Measurements from ENCODE around the gene SPI1.
"Not testable (repeated sequence)": the region's sequence is repeated elsewhere in the genome, so short reads cannot be mapped to it uniquely, and the experiment has no call there.

Gene SPI1

DNA sequence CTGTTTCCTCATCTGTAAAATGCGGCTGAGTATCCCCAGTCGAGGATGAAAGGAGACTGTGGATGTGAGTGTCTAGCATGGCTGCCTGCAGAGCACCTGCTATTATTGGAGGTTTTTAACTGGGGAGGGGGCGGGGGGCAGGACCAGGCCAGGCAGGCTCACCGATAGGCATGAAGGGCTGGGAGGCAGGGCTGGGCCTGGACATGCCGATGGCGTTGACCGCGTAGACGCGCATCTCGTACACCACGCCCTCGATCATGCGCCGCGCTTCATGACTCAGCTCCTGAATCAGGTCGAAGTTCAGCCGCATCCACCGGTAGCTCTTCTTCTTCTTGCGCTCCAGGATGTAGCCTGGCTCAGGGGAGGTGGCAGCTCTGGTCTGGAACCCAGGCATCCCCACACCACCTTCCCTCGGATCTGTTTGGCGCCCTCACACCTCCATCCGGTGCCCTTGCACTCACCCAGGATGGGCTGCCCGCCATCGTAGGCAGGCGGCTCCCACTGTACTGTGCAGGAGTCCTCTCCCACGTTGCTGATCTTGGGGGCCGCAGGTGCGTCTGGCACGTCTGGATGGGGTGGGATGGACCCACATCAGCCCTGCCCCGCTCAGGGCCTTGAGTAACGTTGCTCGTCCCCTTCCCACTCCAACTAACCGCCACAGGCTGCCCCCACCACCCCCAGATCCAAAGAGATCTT is 41.0 kb downstream of the SPI1 start:
- Histone ChIP-seq H3K4ac (ENCODE audit: low read length) (no peak overlapping the region), H3K14ac (ENCODE audit: low read length) (peak overlapping the region; percentile 94), H3K4me1 (ENCODE audit: control insufficient read depth in 2 of 2, insufficient read depth in 1 of 2, low read depth in 1 of 2, low read length in 2 of 2) (no peaks in the 10 kb centered on the region), H3K27ac (replicated peaks; ENCODE audit: low read length) (no peak overlapping the region), H3K23ac (ENCODE audit: low read depth, low read length, poor library complexity) (peak overlapping the region; percentile 75), H3K9ac (ENCODE audit: low read depth, low read length, poor library complexity) (no peak overlapping the region), H3K36me3 (replicated peaks in 1 of 2; ENCODE audit: control insufficient read depth in 2 of 2, insufficient read depth in 2 of 2, low read length in 2 of 2) (no peaks in the 10 kb centered on the region), H4K91ac (ENCODE audit: low read depth, low read length, poor library complexity) (no peak overlapping the region), H2AFZ (ENCODE audit: low read length) (no peak overlapping the region), H3K4me3 (ENCODE audit: low read length in 2 of 2) (no peak overlapping the region), H2BK120ac (ENCODE audit: low read depth, low read length) (peak overlapping the region; percentile 61), H3K79me1 (ENCODE audit: low read depth, low read length) (peaks cover 3% of the 10 kb centered on the region), H3K9me3 (replicated peaks in 1 of 2; ENCODE audit: control insufficient read depth in 2 of 2, insufficient read depth in 1 of 2, low read depth in 1 of 2, low read length in 2 of 2) (peaks cover 0 to 2% of the 10 kb centered on the region in 2 donors), H2BK15ac (ENCODE audit: low read length) (peak overlapping the region; percentile 74), H3K4me2 (ENCODE audit: insufficient read depth, low read length, poor library complexity, severe bottlenecking) (no peak overlapping the region), H3K18ac (ENCODE audit: low read length) (peak overlapping the region; percentile 94), H2AK5ac (ENCODE audit: low read depth, low read length) (peak overlapping the region; percentile 93), H4K8ac (ENCODE audit: low read depth, low read length) (no peak overlapping the region), H2BK12ac (ENCODE audit: low read length) (peak overlapping the region; percentile 84), H3K27me3 (ENCODE audit: control insufficient read depth in 3 of 3, insufficient read depth in 3 of 3, low read depth in 1 of 3, low read length in 3 of 3) (no peaks in the 10 kb centered on the region), H2BK5ac (ENCODE audit: low read length) (peak overlapping the region; percentile 13)
- WGBS, 2 donors (ENCODE audit: extremely low coverage in 2 of 2, insufficient read length in 2 of 2, insufficient replicate concordance in 1 of 2), result no CpG with 5 or more reads among the region's 34 CpGs
- DNase-seq (ENCODE audit: low spot score), result no peak

- Histone ChIP-seq H3K4me2 (ENCODE audit: insufficient read depth, low read length, poor library complexity, severe bottlenecking) (no peak overlapping the region), H2AK5ac (ENCODE audit: low read depth, low read length) (peak overlapping the region; percentile 96), H3K18ac (ENCODE audit: low read length) (peak overlapping the region; percentile 48), H3K36me3 (replicated peaks in 1 of 2; ENCODE audit: control insufficient read depth in 2 of 2, insufficient read depth in 2 of 2, low read length in 2 of 2) (no peaks in the 10 kb centered on the region), H4K91ac (ENCODE audit: low read depth, low read length, poor library complexity) (no peak overlapping the region), H3K4me1 (ENCODE audit: control insufficient read depth in 2 of 2, insufficient read depth in 1 of 2, low read depth in 1 of 2, low read length in 2 of 2) (no peaks in the 10 kb centered on the region), H3K79me1 (ENCODE audit: low read depth, low read length) (peaks cover 3% of the 10 kb centered on the region), H3K4me3 (ENCODE audit: low read length in 2 of 2) (no peak overlapping the region), H3K14ac (ENCODE audit: low read length) (no peak overlapping the region), H3K9ac (ENCODE audit: low read depth, low read length, poor library complexity) (no peak overlapping the region), H3K27me3 (ENCODE audit: control insufficient read depth in 3 of 3, insufficient read depth in 3 of 3, low read depth in 1 of 3, low read length in 3 of 3) (no peaks in the 10 kb centered on the region), H3K27ac (replicated peaks; ENCODE audit: low read length) (no peak overlapping the region), H2BK15ac (ENCODE audit: low read length) (no peak overlapping the region), H4K8ac (ENCODE audit: low read depth, low read length) (no peak overlapping the region), H2BK12ac (ENCODE audit: low read length) (no peak overlapping the region), H2AFZ (ENCODE audit: low read length) (no peak overlapping the region), H3K9me3 (replicated peaks in 1 of 2; ENCODE audit: control insufficient read depth in 2 of 2, insufficient read depth in 1 of 2, low read depth in 1 of 2, low read length in 2 of 2) (peaks cover 0 to 2% of the 10 kb centered on the region in 2 donors), H2BK120ac (ENCODE audit: low read depth, low read length) (no peak overlapping the region), H2BK5ac (ENCODE audit: low read length) (no peak overlapping the region), H3K23ac (ENCODE audit: low read depth, low read length, poor library complexity) (no peak overlapping the region), H3K4ac (ENCODE audit: low read length) (no peak overlapping the region)
- no peak for DNase-seq (ENCODE audit: low spot score)
- no CpG with 5 or more reads among the region's 4 CpGs for whole genome bisulfite sequencing, 2 donors (ENCODE audit: extremely low coverage in 2 of 2, insufficient read length in 2 of 2, insufficient replicate concordance in 1 of 2)
Observed at GRCh38 chr11:47336595-47336994, 41.8 kb downstream of the SPI1 start.

DNA sequence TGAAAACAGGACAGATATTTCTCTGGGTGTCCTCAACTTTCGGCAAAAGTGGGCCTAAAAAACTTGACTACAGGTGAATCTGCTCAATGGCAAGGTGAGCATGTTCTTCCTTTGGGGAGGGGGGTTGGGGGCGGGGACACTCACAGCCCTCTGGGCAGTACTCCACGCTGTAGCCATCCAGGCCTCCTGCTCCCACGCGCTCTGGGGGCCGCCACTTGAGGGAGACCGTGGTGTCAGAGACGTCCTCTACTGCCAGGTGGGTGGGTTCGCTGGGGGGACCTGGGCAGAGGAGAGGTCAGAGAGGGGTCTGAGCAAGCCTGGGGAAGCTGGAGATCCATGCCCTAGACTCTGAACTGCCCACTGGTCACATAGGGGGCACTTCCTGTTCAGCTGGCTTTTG is 42.6 kb downstream of the SPI1 start:
- Histone ChIP-seq H3K9me3 (replicated peaks in 1 of 2; ENCODE audit: control insufficient read depth in 2 of 2, insufficient read depth in 1 of 2, low read depth in 1 of 2, low read length in 2 of 2) (peaks cover 0 to 2% of the 10 kb centered on the region in 2 donors), H3K27ac (replicated peaks; ENCODE audit: low read length) (no peak overlapping the region), H2BK15ac (ENCODE audit: low read length) (no peak overlapping the region), H3K79me1 (ENCODE audit: low read depth, low read length) (peaks cover 3% of the 10 kb centered on the region), H3K9ac (ENCODE audit: low read depth, low read length, poor library complexity) (no peak overlapping the region), H2AK5ac (ENCODE audit: low read depth, low read length) (no peak overlapping the region), H2BK12ac (ENCODE audit: low read length) (no peak overlapping the region), H3K36me3 (replicated peaks in 1 of 2; ENCODE audit: control insufficient read depth in 2 of 2, insufficient read depth in 2 of 2, low read length in 2 of 2) (peaks cover 0 to under 1% of the 10 kb centered on the region in 2 donors), H4K8ac (ENCODE audit: low read depth, low read length) (no peak overlapping the region), H2AFZ (ENCODE audit: low read length) (no peak overlapping the region), H3K27me3 (ENCODE audit: control insufficient read depth in 3 of 3, insufficient read depth in 3 of 3, low read depth in 1 of 3, low read length in 3 of 3) (no peaks in the 10 kb centered on the region), H2BK120ac (ENCODE audit: low read depth, low read length) (no peak overlapping the region), H3K18ac (ENCODE audit: low read length) (peak overlapping the region; percentile 64), H3K4ac (ENCODE audit: low read length) (no peak overlapping the region), H3K23ac (ENCODE audit: low read depth, low read length, poor library complexity) (no peak overlapping the region), H3K4me1 (ENCODE audit: control insufficient read depth in 2 of 2, insufficient read depth in 1 of 2, low read depth in 1 of 2, low read length in 2 of 2) (no peaks in the 10 kb centered on the region), H3K4me3 (ENCODE audit: low read length in 2 of 2) (no peak overlapping the region), H4K91ac (ENCODE audit: low read depth, low read length, poor library complexity) (no peak overlapping the region), H3K14ac (ENCODE audit: low read length) (no peak overlapping the region), H2BK5ac (ENCODE audit: low read length) (peak overlapping the region; percentile 44), H3K4me2 (ENCODE audit: insufficient read depth, low read length, poor library complexity, severe bottlenecking) (no peak overlapping the region)
- DNase-seq (ENCODE audit: low spot score), result no peak
- WGBS, 2 donors (ENCODE audit: extremely low coverage in 2 of 2, insufficient read length in 2 of 2, insufficient replicate concordance in 1 of 2), result no CpG with 5 or more reads among the region's 9 CpGs

DNA sequence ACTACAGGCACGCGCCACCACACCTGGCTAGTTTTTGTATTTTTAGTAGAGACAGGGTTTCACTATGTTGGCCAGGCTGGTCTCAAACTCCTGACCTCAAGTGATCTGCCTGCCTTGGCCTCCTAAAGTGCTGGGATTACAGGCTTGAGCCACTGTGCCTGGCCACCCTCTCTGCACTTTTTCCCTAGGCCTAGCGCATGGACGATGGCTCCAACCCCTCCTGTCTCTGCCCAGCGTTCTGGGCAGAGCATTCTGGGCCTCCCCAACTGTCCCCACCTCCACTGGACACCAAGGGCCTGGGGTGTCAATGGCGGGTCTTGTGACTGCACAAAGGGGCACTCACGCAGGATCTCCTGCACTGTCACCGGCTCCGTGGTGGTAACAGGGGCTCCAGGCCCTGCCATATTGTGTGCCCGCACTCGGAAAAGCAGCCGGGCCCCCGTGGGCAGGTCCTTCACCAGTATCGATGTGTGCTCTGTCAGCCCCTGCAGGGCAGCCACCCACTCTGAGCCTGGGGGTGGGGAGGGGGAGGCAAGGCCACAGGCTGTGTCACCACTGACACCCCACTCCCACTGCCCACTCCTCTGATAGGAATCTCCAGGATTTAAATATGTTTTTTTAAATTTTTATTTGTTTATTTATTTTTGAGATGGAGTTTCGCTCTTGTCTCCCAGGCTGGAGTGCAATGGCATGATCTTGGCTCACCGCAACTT is 43.5 kb downstream of the SPI1 start:
- not testable (repeated sequence) for H3K23ac ChIP-seq (ENCODE audit: low read depth, low read length, poor library complexity); DNase-seq (ENCODE audit: low spot score); H2BK120ac ChIP-seq (ENCODE audit: low read depth, low read length); H4K8ac ChIP-seq (ENCODE audit: low read depth, low read length); H3K4ac ChIP-seq (ENCODE audit: low read length); H3K4me3 ChIP-seq (ENCODE audit: low read length in 2 of 2); H3K27ac ChIP-seq (replicated peaks; ENCODE audit: low read length); H3K9me3 ChIP-seq (replicated peaks in 1 of 2; ENCODE audit: control insufficient read depth in 2 of 2, insufficient read depth in 1 of 2, low read depth in 1 of 2, low read length in 2 of 2); H4K91ac ChIP-seq (ENCODE audit: low read depth, low read length, poor library complexity); H3K36me3 ChIP-seq (replicated peaks in 1 of 2; ENCODE audit: control insufficient read depth in 2 of 2, insufficient read depth in 2 of 2, low read length in 2 of 2); H2AFZ ChIP-seq (ENCODE audit: low read length); H2BK5ac ChIP-seq (ENCODE audit: low read length); H3K27me3 ChIP-seq (ENCODE audit: control insufficient read depth in 3 of 3, insufficient read depth in 3 of 3, low read depth in 1 of 3, low read length in 3 of 3); H3K4me2 ChIP-seq (ENCODE audit: insufficient read depth, low read length, poor library complexity, severe bottlenecking); H3K9ac ChIP-seq (ENCODE audit: low read depth, low read length, poor library complexity); H3K4me1 ChIP-seq (ENCODE audit: control insufficient read depth in 2 of 2, insufficient read depth in 1 of 2, low read depth in 1 of 2, low read length in 2 of 2); H3K79me1 ChIP-seq (ENCODE audit: low read depth, low read length)
- Histone ChIP-seq H2BK12ac (ENCODE audit: low read length) (peak overlapping the region; percentile 16), H3K18ac (ENCODE audit: low read length) (peak overlapping the region; percentile 80), H2BK15ac (ENCODE audit: low read length) (peak overlapping the region; percentile 37), H3K14ac (ENCODE audit: low read length) (peak overlapping the region; percentile 71), H2AK5ac (ENCODE audit: low read depth, low read length) (peak overlapping the region; percentile 61)
- WGBS, 2 donors (ENCODE audit: extremely low coverage in 2 of 2, insufficient read length in 2 of 2, insufficient replicate concordance in 1 of 2), result no CpG with 5 or more reads among the region's 16 CpGs
